Activated naive CD8-positive, alpha-beta T cell treated with anti-CD3 and anti-CD28 coated beads for 36 hours (primary cell): ENCODE measurements around the gene FBXW4. TPM values are rescaled to one million over a fixed set of nuclear protein-coding genes. Genes with fewer than 3 reads are reported as not detected.

ENCODE experiments used
- DNase-seq: peaks from one replicate; pipeline ENCODE4 v3.0.0; 2021
- H3K27ac Mint-ChIP-seq: one replicate; pipeline ENCODE4 v1.8.0; 2022; ENCODE audit warnings: mild to moderate bottlenecking, moderate library complexity, mixed read lengths
- H3K27me3 Mint-ChIP-seq: one replicate; pipeline ENCODE4 v1.8.0; 2022; ENCODE audit warnings: mild to moderate bottlenecking, mixed read lengths
- H3K36me3 Mint-ChIP-seq: one replicate; pipeline ENCODE4 v1.8.0; 2021; ENCODE audit warnings: mild to moderate bottlenecking, mixed read lengths
- H3K4me1 Mint-ChIP-seq: one replicate; pipeline ENCODE4 v1.8.0; 2021; ENCODE audit warnings: mixed read lengths
- H3K4me3 Mint-ChIP-seq: one replicate; pipeline ENCODE4 v1.8.0; 2022; ENCODE audit warnings: mild to moderate bottlenecking, moderate library complexity, mixed read lengths
- H3K9me3 Mint-ChIP-seq: one replicate; pipeline ENCODE4 v1.8.0; 2022; ENCODE audit warnings: mixed read lengths
- total RNA-seq, 2 experiments: library from RNA; stranded (reverse); gene quantifications; one replicate each; pipeline ENCODE4 v1.2.3, GENCODE V29; 2021

FBXW4 gene
- total RNA-seq, 2 experiments from 2014 or later: 29.5 to 34.0 TPM

- Mint-ChIP-seq H3K27ac (no peak overlapping the region), H3K36me3 (no peaks in the 10 kb centered on the region), H3K4me1 (peaks cover 12% of the 10 kb centered on the region), H3K27me3 (peaks cover 60% of the 10 kb centered on the region), H3K4me3 (no peak overlapping the region), H3K9me3 (no peaks in the 10 kb centered on the region)
- no peak for DNase-seq
Measured at GRCh38 chr10:101710059-101710695, 15.2 kb upstream of the FBXW4 start.

GRCh38 chr10:101709359-101710058 is 14.5 kb upstream of the FBXW4 start:
- H3K9me3 Mint-ChIP-seq: no peaks in the 10 kb centered on the region
- H3K27me3 Mint-ChIP-seq: peaks cover 65% of the 10 kb centered on the region
- DNase-seq: no peak
- no peaks in the 10 kb centered on the region for H3K36me3 Mint-ChIP-seq
- H3K27ac Mint-ChIP-seq: no peak overlapping the region
- no peak overlapping the region for H3K4me3 Mint-ChIP-seq
- H3K4me1 Mint-ChIP-seq: peaks cover 14% of the 10 kb centered on the region

GRCh38 chr10:101708870-101709269 is 13.9 kb upstream of the FBXW4 start:
- no peak overlapping the region for H3K27ac Mint-ChIP-seq
- peaks cover 69% of the 10 kb centered on the region for H3K27me3 Mint-ChIP-seq
- H3K36me3 Mint-ChIP-seq: no peaks in the 10 kb centered on the region
- H3K9me3 Mint-ChIP-seq: no peaks in the 10 kb centered on the region
- DNase-seq: no peak
- H3K4me3 Mint-ChIP-seq: no peak overlapping the region
- peaks cover 19% of the 10 kb centered on the region for H3K4me1 Mint-ChIP-seq

GRCh38 chr10:101708073-101708472 is 13.1 kb upstream of the FBXW4 start:
- Mint-ChIP-seq H3K4me1 (peaks cover 24% of the 10 kb centered on the region), H3K9me3 (no peaks in the 10 kb centered on the region), H3K27me3 (peaks cover 69% of the 10 kb centered on the region), H3K4me3 (no peak overlapping the region), H3K36me3 (no peaks in the 10 kb centered on the region), H3K27ac (no peak overlapping the region)
- DNase-seq: no peak

GRCh38 chr10:101704331-101704730 is 9.4 kb upstream of the FBXW4 start:
- H3K4me1 Mint-ChIP-seq: peaks cover 32% of the 10 kb centered on the region

GRCh38 chr10:101696632-101697031 is 1.7 kb upstream of the FBXW4 start:
- DNase-seq: no peak
- no peak overlapping the region for H3K4me3 Mint-ChIP-seq
- H3K36me3 Mint-ChIP-seq: peaks cover 10% of the 10 kb centered on the region
- no peaks in the 10 kb centered on the region for H3K27me3 Mint-ChIP-seq
- no peaks in the 10 kb centered on the region for H3K9me3 Mint-ChIP-seq
- H3K27ac Mint-ChIP-seq: no peak overlapping the region
- H3K4me1 Mint-ChIP-seq: peaks cover 22% of the 10 kb centered on the region

More at GRCh38 chr10:101704331-101704730, 9.4 kb upstream of the FBXW4 start:
- peaks cover 49% of the 10 kb centered on the region for H3K27me3 Mint-ChIP-seq
- no peak overlapping the region for H3K27ac Mint-ChIP-seq
- no peaks in the 10 kb centered on the region for H3K9me3 Mint-ChIP-seq
- H3K36me3 Mint-ChIP-seq: peaks cover 3% of the 10 kb centered on the region
- DNase-seq: no peak
- no peak overlapping the region for H3K4me3 Mint-ChIP-seq

- peak overlapping the region; percentile 75 for H3K4me3 Mint-ChIP-seq
- peaks cover 10% of the 10 kb centered on the region for H3K36me3 Mint-ChIP-seq
- H3K9me3 Mint-ChIP-seq: no peaks in the 10 kb centered on the region
- no peak for DNase-seq
- no peaks in the 10 kb centered on the region for H3K27me3 Mint-ChIP-seq
- peak overlapping the region; percentile 83 for H3K27ac Mint-ChIP-seq
- peaks cover 33% of the 10 kb centered on the region for H3K4me1 Mint-ChIP-seq
Measured at GRCh38 chr10:101695404-101695890, 477 bp upstream of the FBXW4 start.

GRCh38 chr10:101693978-101694673 is 844 bp downstream of the FBXW4 start:
- DNase-seq: peak; percentile 79
- peaks cover 40% of the 10 kb centered on the region for H3K4me1 Mint-ChIP-seq
- H3K27me3 Mint-ChIP-seq: no peaks in the 10 kb centered on the region
- peaks cover 10% of the 10 kb centered on the region for H3K36me3 Mint-ChIP-seq
- peak overlapping the region; percentile 97 for H3K4me3 Mint-ChIP-seq
- H3K27ac Mint-ChIP-seq: peak overlapping the region; percentile 99
- H3K9me3 Mint-ChIP-seq: no peaks in the 10 kb centered on the region

GRCh38 chr10:101693651-101693977 is 1.4 kb downstream of the FBXW4 start:
- H3K36me3 Mint-ChIP-seq: peaks cover 10% of the 10 kb centered on the region
- no peak for DNase-seq
- peaks cover 44% of the 10 kb centered on the region for H3K4me1 Mint-ChIP-seq
- H3K9me3 Mint-ChIP-seq: no peaks in the 10 kb centered on the region
- peak overlapping the region; percentile 97 for H3K4me3 Mint-ChIP-seq
- no peaks in the 10 kb centered on the region for H3K27me3 Mint-ChIP-seq
- peak overlapping the region; percentile 99 for H3K27ac Mint-ChIP-seq

- no peaks in the 10 kb centered on the region for H3K27me3 Mint-ChIP-seq
- H3K9me3 Mint-ChIP-seq: no peaks in the 10 kb centered on the region
- H3K4me3 Mint-ChIP-seq: no peak overlapping the region
- no peak for DNase-seq
- H3K36me3 Mint-ChIP-seq: peaks cover 22% of the 10 kb centered on the region
- peak overlapping the region; percentile 55 for H3K27ac Mint-ChIP-seq
- peaks cover 60% of the 10 kb centered on the region for H3K4me1 Mint-ChIP-seq
Measured at GRCh38 chr10:101691081-101691480, 3.9 kb downstream of the FBXW4 start.

- Mint-ChIP-seq H3K27me3 (no peaks in the 10 kb centered on the region), H3K27ac (no peak overlapping the region), H3K36me3 (peaks cover 21% of the 10 kb centered on the region), H3K4me1 (peaks cover 58% of the 10 kb centered on the region), H3K9me3 (no peaks in the 10 kb centered on the region), H3K4me3 (no peak overlapping the region)
- DNase-seq: no peak
Measured at GRCh38 chr10:101690461-101690860, 4.5 kb downstream of the FBXW4 start.

- Mint-ChIP-seq H3K27me3 (no peaks in the 10 kb centered on the region), H3K36me3 (peaks cover 21% of the 10 kb centered on the region), H3K27ac (no peak overlapping the region), H3K9me3 (no peaks in the 10 kb centered on the region), H3K4me1 (peaks cover 67% of the 10 kb centered on the region), H3K4me3 (no peak overlapping the region)
- no peak for DNase-seq
Measured at GRCh38 chr10:101687071-101687658, 7.8 kb downstream of the FBXW4 start.

- Mint-ChIP-seq H3K9me3 (no peaks in the 10 kb centered on the region), H3K4me3 (no peak overlapping the region), H3K36me3 (peaks cover 21% of the 10 kb centered on the region), H3K4me1 (peaks cover 61% of the 10 kb centered on the region), H3K27ac (no peak overlapping the region), H3K27me3 (no peaks in the 10 kb centered on the region)
- DNase-seq: no peak
Measured at GRCh38 chr10:101686133-101686925, 8.6 kb downstream of the FBXW4 start.

- Mint-ChIP-seq H3K27ac (no peak overlapping the region), H3K36me3 (peaks cover 21% of the 10 kb centered on the region), H3K9me3 (no peaks in the 10 kb centered on the region), H3K4me3 (no peak overlapping the region), H3K4me1 (peaks cover 47% of the 10 kb centered on the region), H3K27me3 (no peaks in the 10 kb centered on the region)
- DNase-seq: no peak
Measured at GRCh38 chr10:101684782-101685181, 10.2 kb downstream of the FBXW4 start.
